Activated CD4-positive, alpha-beta T cell treated with anti-CD3 and anti-CD28 coated beads, Interleukin-2, amount 50 U/mL, for 48 hours (primary cell): Measurements from ENCODE around the gene USP4.
"Not testable (repeated sequence)": the region's sequence is repeated elsewhere in the genome, so short reads cannot be mapped to it uniquely, and the experiment has no call there.

Source experiments
- DNase-seq, 2 experiments: peaks; one replicate each; pipeline ENCODE4 v3.0.0-alpha.2; 2020

USP4 gene

GRCh38 chr3:49351521-49352011 is 11.7 kb upstream of the USP4 start:
- no peak for DNase-seq

GRCh38 chr3:49349348-49350114 is 9.7 kb upstream of the USP4 start:
- no peak for DNase-seq

- DNase-seq: not testable (repeated sequence)
Measured at GRCh38 chr3:49348361-49348760, 8.5 kb upstream of the USP4 start.

GRCh38 chr3:49346797-49347251 is 7.0 kb upstream of the USP4 start:
- no peak for DNase-seq

- no peak for DNase-seq
Measured at GRCh38 chr3:49343163-49343562, 3.3 kb upstream of the USP4 start.

GRCh38 chr3:49341996-49342395 is 2.1 kb upstream of the USP4 start:
- no peak for DNase-seq

GRCh38 chr3:49339581-49339940 is 292 bp downstream of the USP4 start:
- DNase-seq: peak; percentile 38 to 43

- DNase-seq: no peak
Measured at GRCh38 chr3:49333916-49334633, 5.8 kb downstream of the USP4 start.

- no peak for DNase-seq
Measured at GRCh38 chr3:49333091-49333490, 6.8 kb downstream of the USP4 start.

GRCh38 chr3:49329186-49329585 is 10.7 kb downstream of the USP4 start:
- no peak for DNase-seq

- not testable (repeated sequence) for DNase-seq
Measured at GRCh38 chr3:49328350-49328749, 11.5 kb downstream of the USP4 start.

GRCh38 chr3:49327485-49327884 is 12.4 kb downstream of the USP4 start:
- no peak for DNase-seq

GRCh38 chr3:49324768-49325167 is 15.1 kb downstream of the USP4 start:
- no peak for DNase-seq

- DNase-seq: no peak
Measured at GRCh38 chr3:49316696-49317457, 23.0 kb downstream of the USP4 start.

GRCh38 chr3:49313896-49314688 is 25.8 kb downstream of the USP4 start:
- DNase-seq: no peak

- no peak for DNase-seq
Measured at GRCh38 chr3:49311283-49311682, 28.6 kb downstream of the USP4 start.

GRCh38 chr3:49310677-49311076 is 29.2 kb downstream of the USP4 start:
- no peak for DNase-seq

- no peak for DNase-seq
Measured at GRCh38 chr3:49305608-49306007, 34.2 kb downstream of the USP4 start.

- DNase-seq: no peak
Measured at GRCh38 chr3:49302613-49303012, 37.2 kb downstream of the USP4 start.

- no peak for DNase-seq
Measured at GRCh38 chr3:49300595-49300994, 39.3 kb downstream of the USP4 start.

- no peak for DNase-seq
Measured at GRCh38 chr3:49298511-49298910, 41.3 kb downstream of the USP4 start.

GRCh38 chr3:49296781-49297411 is 43.0 kb downstream of the USP4 start:
- DNase-seq: no peak
